AG04449 (cell line): Measurements from ENCODE around the gene ACTR10.

Source experiments
- CTCF ChIA-PET: fragments of 350-600 bp; formaldehyde crosslinking; extraction: SDS; loops from one replicate; lab custom pipeline; 2021; ENCODE audit warnings: antibody characterized with exemption; lab: Yijun Ruan, JAX
- POLR2A ChIA-PET: fragments of 400-600, 350-600 bp; formaldehyde crosslinking; extraction: SDS; loops from one replicate; lab custom pipeline; 2020; ENCODE audit warnings: antibody characterized with exemption, inconsistent platforms; lab: Yijun Ruan, JAX
- DNase-seq: peaks from one replicate; pipeline ENCODE4 v3.0.0-alpha.2; 2010; ENCODE audit warnings: low read depth, low spot score
- H3K4me3 ChIP-seq: 2 replicates; pipeline ENCODE4 v1.5.1; 2011; ENCODE audit warnings: low read depth, mild to moderate bottlenecking, control low read depth, low read length
- TF ChIP-seq, protein P1 (sequence below): IDR thresholded peaks from one replicate; pipeline ENCODE4 v1.5.1; 2011; ENCODE audit warnings: mild to moderate bottlenecking, moderate library complexity, low read length, control low read depth, inconsistent platforms; ENCODE audit not compliant: insufficient read depth; ENCODE audit errors: missing control alignments

ACTR10 gene

DNA sequence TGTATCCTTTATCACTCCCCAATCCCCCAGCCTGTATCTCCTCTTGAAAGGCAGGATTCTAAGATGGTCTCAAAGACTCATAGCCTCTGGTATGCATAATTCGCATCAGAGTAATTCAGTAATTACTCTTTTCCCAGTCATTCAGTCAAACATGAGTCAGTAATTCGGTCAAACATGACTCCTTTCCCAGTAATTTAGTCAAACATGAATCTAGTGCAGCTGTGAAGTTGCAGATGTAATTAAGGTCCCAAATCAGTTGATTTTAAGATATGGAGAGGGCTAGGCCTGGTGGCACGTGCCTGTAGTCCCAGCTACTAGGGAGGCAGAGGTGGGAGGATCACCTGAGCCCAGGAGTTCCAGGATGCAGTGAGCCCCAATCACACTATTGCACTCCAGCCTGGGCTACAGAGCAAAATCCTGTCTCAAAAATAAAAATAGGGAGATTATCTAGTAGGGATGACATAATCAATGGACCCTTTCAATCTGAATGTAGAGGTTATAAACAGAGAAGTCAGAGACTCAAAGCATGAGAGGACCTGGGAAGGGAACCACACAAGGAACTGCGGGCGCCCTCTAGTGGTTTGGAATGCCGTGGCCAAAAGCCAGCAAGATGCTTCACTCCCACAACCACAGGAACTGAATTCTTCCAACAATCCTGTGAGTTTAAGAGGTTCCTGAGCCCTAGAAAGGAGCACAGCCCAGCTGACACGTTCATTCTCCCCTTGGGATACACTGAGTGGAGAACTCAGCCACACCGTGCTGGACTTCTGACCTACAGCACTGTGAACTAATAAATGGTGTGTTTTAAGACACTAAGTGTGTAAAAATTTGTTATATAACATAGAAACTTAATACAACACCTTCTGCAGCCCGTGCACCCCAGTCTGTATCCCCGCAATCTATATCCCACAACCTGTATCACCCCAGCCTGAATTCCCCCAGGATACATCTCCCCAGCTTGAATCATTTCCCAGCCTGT is 33.7 kb upstream of the ACTR10 start:
- H3K4me3 ChIP-seq, result no peak overlapping the region
- DNase-seq, result peak; percentile 23
- POLR2A ChIA-PET, result interaction anchor here (1.0 to 1.3 kb wide), 2 partner anchors 14 to 57 kb away, joined by 3 to 4 read pairs; partner anchors contain the start of gene ARMH4
- CTCF ChIA-PET, result interaction anchor here (0.7 to 7.2 kb wide), 9 partner anchors 9 to 58 kb away, joined by 3 to 56 read pairs (median 5); no protein-coding TSS in a partner anchor
- TF ChIP-seq, protein P1, sequence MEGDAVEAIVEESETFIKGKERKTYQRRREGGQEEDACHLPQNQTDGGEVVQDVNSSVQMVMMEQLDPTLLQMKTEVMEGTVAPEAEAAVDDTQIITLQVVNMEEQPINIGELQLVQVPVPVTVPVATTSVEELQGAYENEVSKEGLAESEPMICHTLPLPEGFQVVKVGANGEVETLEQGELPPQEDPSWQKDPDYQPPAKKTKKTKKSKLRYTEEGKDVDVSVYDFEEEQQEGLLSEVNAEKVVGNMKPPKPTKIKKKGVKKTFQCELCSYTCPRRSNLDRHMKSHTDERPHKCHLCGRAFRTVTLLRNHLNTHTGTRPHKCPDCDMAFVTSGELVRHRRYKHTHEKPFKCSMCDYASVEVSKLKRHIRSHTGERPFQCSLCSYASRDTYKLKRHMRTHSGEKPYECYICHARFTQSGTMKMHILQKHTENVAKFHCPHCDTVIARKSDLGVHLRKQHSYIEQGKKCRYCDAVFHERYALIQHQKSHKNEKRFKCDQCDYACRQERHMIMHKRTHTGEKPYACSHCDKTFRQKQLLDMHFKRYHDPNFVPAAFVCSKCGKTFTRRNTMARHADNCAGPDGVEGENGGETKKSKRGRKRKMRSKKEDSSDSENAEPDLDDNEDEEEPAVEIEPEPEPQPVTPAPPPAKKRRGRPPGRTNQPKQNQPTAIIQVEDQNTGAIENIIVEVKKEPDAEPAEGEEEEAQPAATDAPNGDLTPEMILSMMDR, result peak; percentile 84

DNA sequence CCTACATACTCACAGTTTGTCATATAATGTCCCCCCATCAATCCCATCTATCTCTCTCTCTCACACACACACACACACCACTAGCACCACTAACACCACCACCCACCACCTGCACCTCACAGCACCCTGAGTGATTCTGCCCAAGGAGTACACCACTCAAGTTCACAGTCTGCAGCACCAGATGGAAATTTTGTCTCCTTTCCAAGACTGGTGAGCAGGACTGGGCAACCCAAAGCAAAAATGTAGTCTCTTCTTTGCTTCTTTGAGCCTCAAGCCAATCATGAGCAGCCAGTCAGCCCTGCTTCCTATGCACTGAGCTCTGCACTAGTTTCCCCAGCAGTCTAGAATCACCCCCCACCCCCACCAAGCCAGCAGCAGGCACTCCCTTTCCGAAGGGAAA is 32.9 kb upstream of the ACTR10 start:
- no peak overlapping the region for H3K4me3 ChIP-seq
- ChIA-PET CTCF (interaction anchor here (0.7 to 7.2 kb wide), 8 partner anchors 9 to 59 kb away, joined by 3 to 56 read pairs (median 6); no protein-coding TSS in a partner anchor), POLR2A (interaction anchor here (1.3 kb wide), 1 partner anchor 57 kb away, joined by 4 read pairs; no protein-coding TSS in a partner anchor)
- TF ChIP-seq, protein P1, result no peak
- DNase-seq, result no peak

DNA sequence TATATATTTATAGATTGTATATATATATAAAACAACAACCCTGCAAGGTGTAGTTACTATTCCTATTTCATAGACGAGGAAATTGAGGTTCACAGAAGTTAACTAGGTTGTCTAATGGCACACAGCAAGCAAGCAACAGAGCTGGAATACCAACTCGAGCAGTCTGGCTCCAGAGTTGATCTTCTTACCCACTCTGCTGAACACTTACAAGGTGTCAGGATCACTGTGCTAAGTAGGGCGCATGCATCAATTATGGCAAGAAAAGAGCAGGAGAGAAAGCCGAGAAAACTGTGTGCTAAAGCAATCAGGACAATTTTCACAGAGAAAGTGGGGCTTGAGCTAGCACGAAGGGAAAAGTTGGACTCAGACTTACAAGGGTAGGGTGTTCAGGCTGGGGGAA is 32.1 kb upstream of the ACTR10 start:
- POLR2A ChIA-PET, result no interaction called here
- H3K4me3 ChIP-seq, result no peak overlapping the region
- TF ChIP-seq, protein P1, result no peak
- DNase-seq, result no peak
- CTCF ChIA-PET, result interaction anchor here (1.0 to 7.2 kb wide), 7 partner anchors 15 to 60 kb away, joined by 3 to 56 read pairs (median 4); no protein-coding TSS in a partner anchor

DNA sequence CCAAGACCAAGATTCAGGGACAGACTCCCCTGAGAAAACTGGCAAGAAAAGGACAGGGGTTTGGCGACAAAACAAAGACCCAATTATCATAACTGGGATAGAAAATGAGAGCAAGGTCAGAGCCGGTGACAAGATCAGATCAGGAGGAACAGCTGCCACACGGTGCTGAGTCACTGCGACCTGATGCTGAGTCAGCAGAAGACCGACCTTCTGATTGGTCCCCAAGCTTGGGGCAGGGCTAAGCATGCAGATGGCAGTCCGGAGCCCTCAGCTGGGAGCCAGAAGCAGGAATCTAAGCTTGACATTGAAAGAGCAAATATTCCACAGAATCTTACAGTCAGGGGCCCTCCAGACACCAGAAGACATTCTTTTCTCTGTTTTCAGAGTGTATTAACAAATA is 28.9 kb upstream of the ACTR10 start:
- TF ChIP-seq, protein P1, result no peak
- H3K4me3 ChIP-seq, result no peak overlapping the region
- CTCF ChIA-PET, result no interaction called here
- DNase-seq, result peak; percentile 59
- POLR2A ChIA-PET, result interaction anchor here (0.9 kb wide), 1 partner anchor 8 kb away, joined by 3 read pairs; no protein-coding TSS in a partner anchor

DNA sequence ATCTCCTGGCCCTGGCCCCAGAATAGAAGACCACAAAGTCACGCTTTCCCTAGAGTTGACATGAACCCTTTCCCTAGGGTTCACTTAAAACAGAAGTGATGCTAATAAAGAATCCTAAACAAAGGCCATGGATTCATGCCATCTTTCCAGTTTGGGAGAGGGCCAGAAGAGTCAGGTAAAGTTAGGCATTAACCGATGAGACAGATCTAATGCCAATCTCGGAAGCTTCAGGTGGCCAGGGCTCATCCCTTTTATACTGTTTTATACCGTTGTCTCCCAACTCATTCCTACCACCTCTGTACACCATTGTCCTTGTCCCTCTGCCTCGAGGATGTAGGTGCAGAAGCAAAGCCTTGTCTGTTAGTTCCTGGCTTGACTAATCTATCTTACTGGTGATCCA is 22.8 kb upstream of the ACTR10 start:
- POLR2A ChIA-PET, result no interaction called here
- H3K4me3 ChIP-seq, result no peak overlapping the region
- TF ChIP-seq, protein P1, result no peak
- DNase-seq, result no peak
- CTCF ChIA-PET, result interaction anchor here (6.1 kb wide), 1 partner anchor 11 kb away, joined by 26 read pairs; no protein-coding TSS in a partner anchor

DNA sequence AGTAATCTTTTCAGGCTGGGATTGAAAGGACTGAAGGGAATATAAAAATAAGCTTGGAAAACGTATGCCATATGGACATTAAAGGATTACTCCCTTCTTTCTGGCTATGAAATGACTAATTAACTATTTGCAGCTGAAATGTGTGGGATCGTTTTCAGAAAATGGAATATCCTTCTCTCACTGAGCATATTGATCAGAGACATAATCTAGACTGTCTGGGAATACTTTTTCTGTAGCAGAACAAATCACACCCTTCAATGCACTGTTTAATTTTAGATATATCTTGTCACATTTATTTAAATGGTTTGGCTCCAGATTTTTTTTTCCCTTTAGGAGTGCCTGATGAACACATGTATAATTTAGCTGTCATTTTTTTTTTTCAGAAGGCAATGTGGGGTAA is 10.8 kb upstream of the ACTR10 start:
- ChIA-PET POLR2A (no interaction called here), CTCF (no interaction called here)
- DNase-seq, result no peak
- TF ChIP-seq, protein P1, result no peak
- no peak overlapping the region for H3K4me3 ChIP-seq
